Measurements from ENCODE around the gene SCAPER.

- TF ChIP-seq ZNF391 (tag by site-specific recombination; IDR thresholded peaks at IDR 0.05; ENCODE audit: borderline replicate concordance, low read depth): no peak
- TF ChIP-seq ZNF629 (tag by site-specific recombination; IDR thresholded peaks at IDR 0.05): no peak
- TF ChIP-seq CTCF (tag by site-specific recombination; IDR thresholded peaks at IDR 0.05): no peak
- no peak for TF ChIP-seq ZSCAN23 (tag by site-specific recombination; IDR thresholded peaks at IDR 0.05)
- TF ChIP-seq ZNF133 (tag by site-specific recombination; IDR thresholded peaks at IDR 0.05): no peak
- no peak for TF ChIP-seq ZNF670 (tag by site-specific recombination; IDR thresholded peaks at IDR 0.05; ENCODE audit: low read depth)
- TF ChIP-seq HIC1 (tag by site-specific recombination; IDR thresholded peaks at IDR 0.05): no peak
Observed at GRCh38 chr15:76588811-76589747, 316.1 kb downstream of the SCAPER start.

All from HEK293 (cell line).